ENCODE results near the gene CLIC2.

CLIC2 gene

GRCh38 chrX:155262970-155263754 lies 71.3 kb downstream of the CLIC2 start:
- DNase-seq (ENCODE audit: low read depth in 2 of 2), result no peak

DNA sequence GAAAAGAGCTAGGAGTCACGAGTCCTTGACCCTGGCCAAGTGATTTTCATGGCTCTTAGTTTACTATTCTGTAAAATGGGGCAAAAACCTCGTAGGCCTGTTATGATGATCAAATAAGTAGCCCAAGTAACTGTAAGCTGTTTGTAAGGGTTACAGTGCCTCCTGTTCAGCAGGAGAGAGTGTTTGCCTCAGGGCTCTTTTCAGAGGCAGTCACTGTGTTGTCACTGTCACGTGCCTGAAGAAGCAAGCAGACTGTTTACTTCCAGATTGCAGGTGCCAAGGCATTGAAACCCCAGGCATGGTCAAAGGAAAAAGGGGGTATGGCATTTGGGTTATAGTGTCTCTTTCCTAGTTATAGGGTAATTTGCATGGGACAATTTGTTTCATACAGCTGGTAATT lies 74.7 kb downstream of the CLIC2 start:
- no peak for DNase-seq (ENCODE audit: low read depth in 2 of 2)

- DNase-seq (ENCODE audit: low read depth in 2 of 2), result no peak
These were observed 83.0 kb downstream of the CLIC2 start for GRCh38 chrX:155251391-155251790.

- no peak for DNase-seq (ENCODE audit: low read depth in 2 of 2)
These were observed 86.9 kb downstream of the CLIC2 start for GRCh38 chrX:155247497-155247896.

GRCh38 chrX:155246748-155247147 lies 87.7 kb downstream of the CLIC2 start:
- no peak for DNase-seq (ENCODE audit: low read depth in 2 of 2)

DNA sequence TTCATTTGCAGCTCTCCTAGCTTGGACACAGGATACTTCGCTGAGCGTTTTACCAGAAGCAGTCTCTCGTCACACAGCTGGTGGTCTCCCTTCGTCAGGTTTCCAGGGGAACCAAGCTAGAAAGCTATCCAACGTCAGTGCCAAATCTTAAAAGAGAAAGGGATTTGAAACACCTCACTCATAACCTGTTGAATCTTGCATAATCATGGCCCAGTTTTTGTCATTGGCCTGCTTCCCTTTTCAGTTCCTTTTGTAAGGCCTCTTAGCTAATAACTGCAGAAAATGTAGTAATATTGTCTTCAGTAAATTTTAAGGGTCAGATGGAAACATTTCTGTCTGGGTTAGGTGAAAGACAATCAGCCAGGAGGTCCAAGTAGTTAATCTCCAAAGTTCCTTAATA lies 92.1 kb downstream of the CLIC2 start:
- no peak for DNase-seq (ENCODE audit: low read depth in 2 of 2)

- DNase-seq (ENCODE audit: low read depth in 2 of 2), result no peak
These were observed 96.7 kb downstream of the CLIC2 start for GRCh38 chrX:155237719-155238118.

GRCh38 chrX:155235891-155236290 lies 98.5 kb downstream of the CLIC2 start:
- no peak for DNase-seq (ENCODE audit: low read depth in 2 of 2)

DNA sequence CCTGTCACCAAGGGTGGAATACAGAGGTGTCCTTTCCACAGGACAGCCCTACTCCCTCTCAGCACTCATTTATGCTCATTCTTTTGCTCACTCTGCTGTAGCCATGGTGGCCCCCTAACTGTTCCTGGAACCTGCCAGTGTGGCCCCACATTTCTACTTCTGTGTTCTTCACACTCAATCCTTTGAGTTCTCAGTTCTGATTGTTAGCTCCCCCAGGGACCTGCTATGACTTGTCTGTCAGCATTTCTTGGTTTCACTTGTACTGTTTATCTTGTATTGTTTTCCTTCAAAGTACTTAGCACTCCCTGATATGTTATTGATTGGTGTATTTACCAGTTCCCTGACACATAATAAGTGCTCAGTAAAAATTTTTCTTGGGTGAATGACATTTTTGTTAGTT lies 103.3 kb downstream of the CLIC2 start:
- no peak for DNase-seq (ENCODE audit: low read depth in 2 of 2)
